Esophagus muscularis mucosa (tissue), 4 donors: Measurements from ENCODE around the gene PKDCC. TPM values are rescaled to one million over a fixed set of nuclear protein-coding genes. Genes with fewer than 3 reads are reported as not detected.

ENCODE experiments used
- DNase-seq: peaks from one replicate; pipeline ENCODE4 v3.0.0-alpha.2; 2017; ENCODE audit errors: extremely low spot score
- H3K27ac ChIP-seq, 4 donors: fragments of 200-600 bp; sonication (generic); replicated peaks in 1 of 4; 1 replicate in 3 of 4; 2 replicates in 1 of 4; pipeline ENCODE4 v1.5.1; 2016 to 2019; ENCODE audit warnings: mild to moderate bottlenecking in 1 of 4
- H3K27me3 ChIP-seq, 4 donors: fragments of 200-600 bp; sonication (generic); one replicate each; pipeline versions ENCODE4 v1.5.1 to v1.6.0; 2016 to 2019
- H3K36me3 ChIP-seq, 4 donors: fragments of 200-600 bp; sonication (generic); one replicate each; pipeline ENCODE4 v1.5.1; 2016 to 2019
- H3K4me1 ChIP-seq, 4 donors: fragments of 200-600 bp; sonication (generic); one replicate each; pipeline ENCODE4 v1.5.1; 2016 to 2019
- H3K4me3 ChIP-seq, 4 donors: fragments of 200-600 bp; sonication (generic); 1 replicate in 2 of 4; 2 replicates in 2 of 4; pipeline ENCODE4 v1.5.1; 2016 to 2019; ENCODE audit warnings: mild to moderate bottlenecking in 4 of 4, moderate library complexity in 1 of 4
- H3K9me3 ChIP-seq, 4 donors: fragments of 200-600 bp; sonication (generic); 1 replicate in 3 of 4; 2 replicates in 1 of 4; pipeline ENCODE4 v1.5.1; 2016 to 2019
- EP300 ChIP-seq: sonication (generic); formaldehyde crosslinking; IDR thresholded peaks from one replicate; pipeline ENCODE4 v1.6.1; 2017; ENCODE audit warnings: antibody characterized with exemption
- POLR2A ChIP-seq: fragments of 450-650 bp; IDR thresholded peaks from one replicate; pipeline ENCODE4 v1.6.1; 2017; ENCODE audit warnings: antibody characterized with exemption, moderate library complexity, mild to moderate bottlenecking, low read depth
- POLR2AphosphoS5 ChIP-seq, 2 donors: sonication (generic); formaldehyde crosslinking; IDR thresholded peaks; one replicate each; pipeline ENCODE4 v1.6.1; 2017; ENCODE audit warnings: antibody characterized with exemption in 2 of 2
- WGBS: methylation state at CpG from one replicate; pipeline ENCODE4 v1.1.5; 2018; 5-methylcytosine and 5-hydroxymethylcytosine counted together
- intact Hi-C: fragments of 100-400 bp; cut with DNase I; formaldehyde crosslinking; loops from one replicate; pipeline ENCODE4 v1.15.1; 2023
- total RNA-seq, 4 donors: library from RNA; depleted of rRNA; stranded (reverse); fragments of >200 nt; gene quantifications; one replicate each; pipeline versions ENCODE4 v1.1.0 to v1.2.1, GENCODE V29; 2016
- TF ChIP-seq, protein P1 (sequence below), 3 experiments: fragments of 200-600 bp in 2 of 3; fragments of 450-650 bp in 1 of 3; sonication (generic) in 2 of 3; IDR thresholded peaks; one replicate each; pipeline ENCODE4 v1.5.1; 2017 to 2019; ENCODE audit warnings: antibody characterized with exemption in 3 of 3, mild to moderate bottlenecking in 2 of 3, moderate library complexity in 1 of 3

PKDCC gene
- total RNA-seq, 4 donors from 2014 or later: 102 to 290 (median 208) TPM

DNA sequence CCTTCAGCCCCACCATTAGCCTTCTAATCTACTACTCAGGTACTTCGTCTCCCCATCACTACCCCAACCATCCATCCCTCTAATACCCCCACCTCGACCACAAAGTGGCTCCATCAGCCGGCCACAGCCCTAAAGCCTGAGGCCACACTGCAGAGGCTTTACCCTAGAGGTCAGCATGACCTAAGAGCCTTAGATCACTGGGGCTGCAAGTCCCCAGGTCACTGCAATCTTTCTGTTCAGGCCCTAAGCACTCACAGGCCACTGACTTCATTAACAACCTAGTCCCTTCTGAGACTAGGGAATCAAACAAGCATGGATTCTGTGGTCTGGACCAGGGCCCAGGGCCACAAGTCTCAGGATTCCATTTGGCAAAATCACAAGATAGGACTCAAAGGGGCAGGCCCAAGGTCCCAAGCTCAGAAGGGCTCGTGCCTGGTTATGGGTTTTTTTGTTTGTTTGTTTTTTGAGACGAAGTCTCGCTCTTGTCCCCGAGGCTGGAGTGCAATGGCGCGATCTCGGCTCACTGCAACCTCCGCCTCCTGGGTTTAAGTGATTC lies 37.0 kb upstream of the PKDCC start:
- no peaks in the 10 kb centered on the region for H3K9me3 ChIP-seq
- H3K27ac ChIP-seq: no peak overlapping the region
- no peak for DNase-seq
- intact Hi-C loops: no loop called here
- no peaks in the 10 kb centered on the region for H3K27me3 ChIP-seq
- H3K4me3 ChIP-seq: no peak overlapping the region
- peaks cover 0 to 7% (median 0%) of the 10 kb centered on the region in 4 donors for H3K4me1 ChIP-seq
- TF ChIP-seq, protein P1, sequence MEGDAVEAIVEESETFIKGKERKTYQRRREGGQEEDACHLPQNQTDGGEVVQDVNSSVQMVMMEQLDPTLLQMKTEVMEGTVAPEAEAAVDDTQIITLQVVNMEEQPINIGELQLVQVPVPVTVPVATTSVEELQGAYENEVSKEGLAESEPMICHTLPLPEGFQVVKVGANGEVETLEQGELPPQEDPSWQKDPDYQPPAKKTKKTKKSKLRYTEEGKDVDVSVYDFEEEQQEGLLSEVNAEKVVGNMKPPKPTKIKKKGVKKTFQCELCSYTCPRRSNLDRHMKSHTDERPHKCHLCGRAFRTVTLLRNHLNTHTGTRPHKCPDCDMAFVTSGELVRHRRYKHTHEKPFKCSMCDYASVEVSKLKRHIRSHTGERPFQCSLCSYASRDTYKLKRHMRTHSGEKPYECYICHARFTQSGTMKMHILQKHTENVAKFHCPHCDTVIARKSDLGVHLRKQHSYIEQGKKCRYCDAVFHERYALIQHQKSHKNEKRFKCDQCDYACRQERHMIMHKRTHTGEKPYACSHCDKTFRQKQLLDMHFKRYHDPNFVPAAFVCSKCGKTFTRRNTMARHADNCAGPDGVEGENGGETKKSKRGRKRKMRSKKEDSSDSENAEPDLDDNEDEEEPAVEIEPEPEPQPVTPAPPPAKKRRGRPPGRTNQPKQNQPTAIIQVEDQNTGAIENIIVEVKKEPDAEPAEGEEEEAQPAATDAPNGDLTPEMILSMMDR (IDR thresholded peaks at IDR 0.05): no peak
- TF ChIP-seq POLR2A: no peak
- TF ChIP-seq EP300: no peak
- no peak for TF ChIP-seq POLR2AphosphoS5 (IDR thresholded peaks at IDR 0.05)
- 94% methylated on average over 11 of the region's 11 CpGs for WGBS
- H3K36me3 ChIP-seq: no peaks in the 10 kb centered on the region

DNA sequence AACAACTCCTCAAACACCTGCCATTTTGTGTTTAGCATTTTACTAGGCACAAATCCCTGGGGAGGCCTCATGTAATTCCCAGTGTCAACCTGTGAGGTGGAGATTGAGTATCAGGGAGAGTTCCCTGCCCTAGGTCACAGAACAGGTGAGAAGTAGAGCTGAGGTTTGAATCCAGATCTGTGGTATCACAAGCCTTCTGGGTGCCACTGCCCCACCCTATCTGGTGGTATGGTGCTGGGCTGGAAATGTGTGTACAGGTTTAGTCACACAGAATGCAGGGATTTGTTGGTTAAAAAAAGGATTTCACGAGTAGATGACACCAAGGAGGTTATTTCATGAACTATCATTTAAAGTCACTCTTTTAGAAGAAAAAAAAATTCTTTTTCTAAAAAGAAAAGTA lies 35.7 kb upstream of the PKDCC start:
- Histone ChIP-seq H3K36me3 (no peaks in the 10 kb centered on the region), H3K4me1 (peaks cover 0 to 7% (median 0%) of the 10 kb centered on the region in 4 donors), H3K4me3 (no peak overlapping the region), H3K27ac (no peak overlapping the region), H3K27me3 (no peaks in the 10 kb centered on the region), H3K9me3 (no peaks in the 10 kb centered on the region)
- 95% methylated on average over 1 of the region's 1 CpG for WGBS
- no peak for DNase-seq
- intact Hi-C loops: no loop called here
- no peak for TF ChIP-seq POLR2A
- no peak for TF ChIP-seq EP300
- TF ChIP-seq POLR2AphosphoS5 (IDR thresholded peaks at IDR 0.05): no peak
- TF ChIP-seq, protein P1 (IDR thresholded peaks at IDR 0.05): no peak

DNA sequence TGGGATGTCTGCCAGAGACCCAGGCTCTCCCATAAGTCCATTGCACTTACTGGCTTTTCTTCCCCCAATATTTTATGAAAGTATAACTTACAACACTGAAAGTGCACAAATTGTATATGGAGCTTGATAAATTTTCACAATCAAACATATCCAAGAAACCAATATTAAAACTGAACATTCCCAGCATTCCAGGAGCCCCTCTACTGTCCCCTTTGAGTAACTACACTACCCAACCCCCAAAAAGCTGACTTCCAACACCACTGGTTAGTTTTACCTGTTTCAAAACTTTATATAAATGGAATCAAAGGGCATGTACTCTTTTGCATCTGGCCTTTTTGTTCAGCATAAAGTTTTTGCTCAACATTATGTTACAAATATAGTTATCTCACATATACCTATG lies 35.2 kb upstream of the PKDCC start:
- no peak for TF ChIP-seq EP300
- TF ChIP-seq POLR2A: no peak
- H3K36me3 ChIP-seq: no peaks in the 10 kb centered on the region
- no peak overlapping the region for H3K27ac ChIP-seq
- H3K27me3 ChIP-seq: no peaks in the 10 kb centered on the region
- DNase-seq: no peak
- no peaks in the 10 kb centered on the region for H3K9me3 ChIP-seq
- no peak overlapping the region for H3K4me3 ChIP-seq
- intact Hi-C loops: no loop called here
- H3K4me1 ChIP-seq: peaks cover 0 to 7% (median 0%) of the 10 kb centered on the region in 4 donors

DNA sequence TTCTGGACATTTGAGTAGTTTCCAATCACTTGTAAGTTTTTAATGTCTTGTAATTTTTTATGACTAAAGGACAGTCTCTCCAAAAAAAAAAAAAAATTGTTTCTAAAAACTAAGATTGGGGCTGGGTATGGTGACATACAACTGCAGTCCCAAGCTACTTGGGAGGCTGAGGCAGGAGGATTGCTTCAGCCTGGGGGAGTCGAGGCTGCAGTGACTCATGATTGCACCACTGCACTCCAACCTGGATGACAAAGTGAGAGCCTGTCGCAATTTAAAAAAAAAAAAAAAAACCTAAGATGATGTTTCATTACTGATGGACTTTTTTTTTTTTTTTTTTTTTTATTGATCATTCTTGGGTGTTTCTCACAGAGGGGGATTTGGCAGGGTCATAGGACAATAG lies 34.4 kb upstream of the PKDCC start:
- no peak overlapping the region for H3K27ac ChIP-seq
- peaks cover 0 to 7% (median 0%) of the 10 kb centered on the region in 4 donors for H3K4me1 ChIP-seq
- WGBS: 87% methylated on average over 2 of the region's 2 CpGs
- TF ChIP-seq, protein P1 (IDR thresholded peaks at IDR 0.05): no peak
- TF ChIP-seq POLR2AphosphoS5 (IDR thresholded peaks at IDR 0.05) (no peak), EP300 (no peak), POLR2A (no peak)
- no peak for DNase-seq
- H3K4me3 ChIP-seq: no peak overlapping the region
- no peaks in the 10 kb centered on the region for H3K36me3 ChIP-seq
- no peaks in the 10 kb centered on the region for H3K9me3 ChIP-seq
- intact Hi-C loops: no loop called here
- H3K27me3 ChIP-seq: no peaks in the 10 kb centered on the region

DNA sequence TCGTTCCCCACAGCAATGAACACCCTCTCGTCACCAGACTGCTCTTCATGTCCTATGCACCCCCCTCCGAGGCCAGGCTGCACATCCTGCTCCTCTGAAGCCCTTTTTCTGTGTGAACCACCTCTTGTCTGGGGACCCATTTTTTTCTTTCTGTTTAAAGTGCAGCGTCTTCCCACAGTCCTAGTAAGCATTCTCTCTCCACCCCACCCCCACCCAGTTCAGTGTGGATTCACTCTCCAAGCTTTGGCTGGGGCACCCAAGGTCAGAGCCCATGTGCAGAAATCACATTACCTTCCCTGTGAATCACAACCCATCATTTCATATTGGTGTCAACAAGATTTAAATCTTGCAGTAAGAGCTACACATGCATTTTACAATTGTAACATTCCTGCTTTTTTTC lies 26.4 kb upstream of the PKDCC start:
- Histone ChIP-seq H3K4me3 (no peak overlapping the region), H3K9me3 (no peaks in the 10 kb centered on the region), H3K4me1 (peaks cover 22 to 27% (median 23%) of the 10 kb centered on the region in 4 donors), H3K36me3 (no peaks in the 10 kb centered on the region), H3K27me3 (no peaks in the 10 kb centered on the region), H3K27ac (no peak overlapping the region)
- DNase-seq: no peak
- intact Hi-C loops: no loop called here
- TF ChIP-seq, protein P1 (IDR thresholded peaks at IDR 0.05): no peak
- TF ChIP-seq POLR2AphosphoS5 (IDR thresholded peaks at IDR 0.05): no peak
- TF ChIP-seq POLR2A: no peak
- no peak for TF ChIP-seq EP300
- 56% methylated on average over 4 of the region's 4 CpGs for WGBS
